Measurements from ENCODE around the gene PLXNC1.

Gene PLXNC1

DNA sequence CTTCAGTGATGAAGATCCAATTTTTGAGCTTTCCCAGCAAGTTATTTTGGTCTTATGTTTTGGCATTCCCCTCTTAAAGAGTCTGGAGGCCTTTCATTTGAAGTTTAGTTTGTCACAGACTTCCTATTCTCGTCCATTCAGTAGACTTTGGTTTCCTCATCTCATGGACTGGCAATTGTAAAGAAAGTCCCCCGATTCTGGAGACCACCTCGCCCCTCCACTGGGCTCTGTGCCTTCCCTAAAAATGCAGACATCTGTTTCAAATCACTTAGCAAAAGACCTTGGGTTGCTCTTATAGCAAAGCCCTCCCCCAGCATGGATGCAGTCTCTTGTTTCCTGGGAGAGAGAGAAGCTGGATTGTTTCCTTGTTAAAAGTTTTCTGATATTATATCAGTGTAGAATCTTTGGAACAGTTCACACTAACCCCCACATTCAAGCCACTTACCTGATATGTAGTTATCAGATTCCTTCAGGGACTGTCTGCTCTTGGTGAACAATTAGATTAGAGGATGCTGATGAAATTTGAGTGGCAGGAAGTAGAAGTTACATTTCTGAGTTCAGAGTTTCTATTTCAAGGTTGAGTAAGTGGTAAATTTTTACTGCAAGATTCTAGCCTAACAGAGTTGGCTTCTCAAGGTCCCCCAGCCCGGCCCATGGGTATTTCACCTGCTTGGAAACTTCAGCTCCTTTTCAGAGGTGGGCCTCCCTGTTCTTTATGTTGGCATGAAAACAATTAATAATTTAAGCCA is 56.3 kb downstream of the PLXNC1 start:
- DNase-seq (ENCODE audit: low spot score), result no peak

DNA sequence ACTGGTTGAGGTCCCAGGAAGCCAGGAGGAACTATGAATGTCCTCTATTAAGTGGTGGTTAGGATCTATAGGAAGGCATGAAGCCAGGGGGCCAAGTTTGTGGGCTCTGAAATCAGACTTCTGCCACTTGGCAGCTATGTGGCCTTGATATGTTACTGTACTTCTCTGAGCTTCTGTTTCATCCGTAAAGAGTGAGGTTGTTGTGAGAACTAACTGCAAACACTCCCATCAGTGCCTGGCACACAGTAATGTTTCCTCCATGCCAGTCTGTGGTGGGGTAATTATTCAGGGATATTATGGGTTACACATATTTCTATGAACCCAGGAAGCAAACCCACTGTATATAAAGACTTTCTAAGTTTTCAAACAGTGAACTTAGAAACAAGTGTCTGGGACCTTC is 57.4 kb downstream of the PLXNC1 start:
- no peak for DNase-seq (ENCODE audit: low spot score)

DNA sequence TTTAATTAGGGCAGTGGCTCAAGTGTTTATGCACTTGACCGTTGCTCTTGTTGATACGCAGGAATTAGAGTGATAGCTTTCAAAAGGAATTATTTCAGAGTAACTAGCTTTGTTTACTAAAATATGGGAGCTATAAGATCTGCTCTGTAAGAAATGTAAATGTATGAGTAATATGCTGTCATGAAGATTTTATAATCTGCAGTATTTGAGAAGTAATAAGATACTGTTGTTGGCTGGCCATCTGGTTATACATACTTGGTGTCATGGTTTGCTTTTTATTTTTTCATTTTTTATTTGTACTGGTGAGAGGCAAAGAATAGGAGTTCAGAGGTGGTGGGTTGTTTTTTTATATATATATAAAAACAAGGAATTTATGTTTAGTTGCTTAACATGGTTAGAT is 58.5 kb downstream of the PLXNC1 start:
- DNase-seq (ENCODE audit: low spot score), result no peak

DNA sequence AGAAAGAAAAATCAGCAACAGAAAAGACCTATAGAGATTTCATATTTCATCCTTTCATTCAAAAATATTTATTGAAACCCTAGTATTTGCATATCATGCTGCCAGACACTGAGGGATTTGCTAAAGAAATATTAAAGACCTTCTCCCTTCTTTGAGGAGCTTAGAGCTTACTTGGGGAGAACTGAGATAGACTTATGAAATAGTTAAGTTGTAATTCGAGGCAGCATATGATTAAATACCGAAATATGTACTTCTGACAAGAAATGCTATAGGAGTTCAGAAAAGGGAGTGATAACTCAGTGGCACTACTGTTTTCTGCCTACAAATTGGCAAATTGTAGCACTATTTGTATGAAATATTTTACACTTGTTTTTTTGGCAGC is 59.1 kb downstream of the PLXNC1 start:
- no peak for DNase-seq (ENCODE audit: low spot score)

DNA sequence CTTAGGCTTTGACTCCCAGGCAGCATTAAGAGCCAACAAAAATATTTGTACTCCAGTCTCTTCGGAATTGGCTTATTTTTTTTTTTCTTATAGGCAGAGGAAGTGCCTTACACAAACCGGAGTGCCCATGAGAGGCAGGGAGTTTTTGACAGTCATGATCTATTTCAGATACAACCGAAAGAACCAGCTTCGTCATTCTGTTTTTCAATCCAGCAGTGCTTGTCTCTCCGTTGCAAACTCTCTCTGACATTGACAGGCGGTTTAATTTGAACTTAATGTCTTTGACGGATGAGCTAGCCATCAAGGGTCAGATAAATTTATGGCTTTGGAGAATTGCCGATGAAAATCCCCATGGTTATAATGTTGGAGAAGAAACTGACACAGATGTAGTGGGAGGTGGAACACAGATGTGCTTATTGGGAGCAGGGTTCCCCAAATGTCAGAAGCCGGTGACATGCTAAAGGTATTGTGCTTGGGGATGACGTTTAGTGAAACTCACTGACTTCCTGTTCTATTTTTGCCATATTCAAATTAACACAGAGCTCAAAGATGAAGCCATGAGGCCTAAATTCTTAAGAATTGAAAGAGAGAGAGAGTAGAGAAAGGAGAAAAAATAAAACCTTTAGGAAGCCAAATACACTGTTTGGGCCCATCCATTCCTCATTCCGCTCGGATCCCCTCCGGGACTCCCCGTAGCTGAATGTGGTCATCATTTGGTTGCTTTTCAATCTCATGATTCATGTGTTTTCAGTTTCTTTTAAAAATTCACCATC is 59.7 kb downstream of the PLXNC1 start:
- DNase-seq (ENCODE audit: low spot score), result no peak

DNA sequence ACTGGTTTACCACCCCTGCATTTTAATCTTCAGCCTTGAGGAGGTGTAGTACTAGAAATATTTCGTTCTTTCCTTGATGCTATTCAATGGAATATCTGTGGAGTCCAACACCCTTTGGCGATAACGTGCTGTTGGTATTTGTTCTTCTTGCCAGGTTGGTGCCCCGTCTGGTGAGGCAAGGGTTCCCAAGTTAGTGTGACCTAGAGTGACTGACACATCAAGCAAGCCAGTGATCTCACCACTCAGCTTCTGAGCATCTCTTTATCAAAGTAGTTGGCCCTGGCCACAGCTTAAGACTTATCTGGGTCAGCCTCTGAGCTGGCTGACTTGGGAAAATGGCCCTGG is 60.2 kb downstream of the PLXNC1 start:
- DNase-seq (ENCODE audit: low spot score), result no peak

DNA sequence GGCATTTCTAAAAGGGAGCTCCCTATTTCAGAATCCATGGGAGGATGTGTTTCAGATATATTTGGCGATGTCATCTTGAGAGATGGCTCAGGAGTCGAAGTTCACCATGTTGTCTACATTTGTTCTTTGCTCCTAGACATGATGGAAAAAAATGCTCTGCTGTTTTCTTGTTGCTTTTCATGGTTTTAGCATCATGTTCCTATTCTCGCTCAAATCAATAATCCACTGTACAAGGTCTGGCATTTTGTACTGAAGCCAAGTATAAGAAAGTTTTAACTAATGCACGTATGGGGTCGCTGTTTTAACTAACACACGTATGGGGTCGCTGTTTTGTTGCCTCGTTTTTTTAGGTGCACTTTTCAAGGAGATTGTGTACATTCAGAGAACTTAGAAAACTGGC is 60.9 kb downstream of the PLXNC1 start:
- no peak for DNase-seq (ENCODE audit: low spot score)

DNA sequence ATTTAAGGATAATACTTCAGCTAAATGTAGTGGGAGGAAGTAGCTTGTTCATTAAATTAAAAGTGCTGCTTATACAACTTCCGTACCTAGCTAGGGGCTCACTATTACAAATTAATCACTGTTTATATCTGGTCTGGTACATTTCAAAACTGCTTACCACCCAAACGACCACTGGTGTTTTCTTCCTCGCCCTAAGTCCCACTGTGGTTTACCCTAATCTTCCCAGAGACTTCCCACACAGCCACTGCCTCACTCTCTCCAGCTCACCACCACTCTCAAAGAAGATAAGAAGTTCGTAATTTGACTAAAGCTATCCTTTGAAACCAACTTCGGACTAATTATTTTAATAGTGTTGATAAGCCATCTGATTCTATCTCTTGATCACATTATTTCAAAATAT is 62.6 kb downstream of the PLXNC1 start:
- no peak for DNase-seq (ENCODE audit: low spot score)

DNA sequence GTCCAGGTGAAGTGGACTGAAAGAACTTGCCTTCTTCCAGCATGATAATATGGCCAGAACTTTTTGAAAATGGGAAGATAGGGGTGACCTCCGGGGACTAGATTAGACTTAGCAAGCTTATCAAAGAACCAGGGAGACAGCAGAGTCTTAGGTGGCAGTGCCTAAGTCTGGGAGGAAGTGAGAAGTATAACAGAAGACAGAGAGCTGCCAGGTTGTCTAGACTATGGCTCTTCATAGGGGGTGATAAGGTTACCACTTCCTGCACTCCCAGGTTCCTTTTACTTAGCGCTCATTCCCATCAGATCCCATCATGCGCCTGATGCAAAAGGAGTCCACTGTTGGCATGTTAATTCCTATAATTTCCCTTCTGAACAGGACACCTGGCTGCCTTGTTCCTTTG is 69.9 kb downstream of the PLXNC1 start:
- DNase-seq (ENCODE audit: low spot score), result no peak

DNA sequence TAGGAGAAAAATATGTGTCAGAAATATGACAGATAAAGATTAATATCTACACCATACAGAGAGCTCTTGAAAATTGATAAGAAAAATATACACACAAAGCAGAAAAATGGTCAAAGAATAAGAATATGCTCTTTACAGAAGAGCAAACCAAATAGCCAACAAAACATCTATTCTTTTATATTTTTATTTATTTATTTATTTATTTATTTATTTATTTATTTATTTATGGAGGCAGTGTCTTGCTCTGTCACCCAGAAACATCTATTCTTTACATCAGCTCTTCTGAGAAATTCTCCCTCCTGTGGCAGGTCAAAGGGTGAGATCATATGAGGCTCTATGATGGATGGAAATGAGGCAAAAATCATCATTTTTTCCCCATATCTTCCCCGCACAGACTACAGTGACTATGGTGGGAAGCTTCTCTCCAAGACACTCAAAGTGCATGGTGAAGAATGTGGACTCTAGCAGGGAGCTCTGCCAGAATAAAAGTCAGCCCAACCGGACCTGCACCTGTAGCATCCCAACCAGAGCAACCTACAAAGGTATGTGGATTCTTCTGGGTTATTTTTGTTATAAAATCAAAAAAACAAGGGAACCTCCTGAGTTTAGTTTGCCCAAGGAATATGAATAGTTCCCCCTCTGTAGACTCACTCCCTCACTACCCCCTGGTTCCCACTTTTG is 71.4 kb downstream of the PLXNC1 start:
- no peak for DNase-seq (ENCODE audit: low spot score)

DNA sequence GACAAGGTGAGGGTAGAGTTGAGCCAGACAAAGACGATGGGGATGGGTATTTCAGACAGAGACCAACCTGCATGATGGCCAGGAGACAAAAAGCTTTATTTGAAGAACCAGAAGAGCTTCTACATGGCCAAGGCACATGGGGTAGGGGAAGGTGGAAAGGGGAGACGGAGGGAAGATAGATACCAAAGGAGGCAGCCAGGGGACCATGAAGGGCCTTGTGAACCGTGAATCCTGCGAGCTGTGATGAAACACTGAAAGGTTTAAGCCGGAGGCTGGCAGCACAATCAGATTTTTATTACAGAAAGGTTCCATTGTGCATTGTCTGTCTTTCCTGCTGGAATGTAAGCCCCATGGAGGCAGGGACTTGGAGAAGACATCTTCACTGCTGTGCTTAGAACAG is 72.4 kb downstream of the PLXNC1 start:
- no peak for DNase-seq (ENCODE audit: low spot score)

DNA sequence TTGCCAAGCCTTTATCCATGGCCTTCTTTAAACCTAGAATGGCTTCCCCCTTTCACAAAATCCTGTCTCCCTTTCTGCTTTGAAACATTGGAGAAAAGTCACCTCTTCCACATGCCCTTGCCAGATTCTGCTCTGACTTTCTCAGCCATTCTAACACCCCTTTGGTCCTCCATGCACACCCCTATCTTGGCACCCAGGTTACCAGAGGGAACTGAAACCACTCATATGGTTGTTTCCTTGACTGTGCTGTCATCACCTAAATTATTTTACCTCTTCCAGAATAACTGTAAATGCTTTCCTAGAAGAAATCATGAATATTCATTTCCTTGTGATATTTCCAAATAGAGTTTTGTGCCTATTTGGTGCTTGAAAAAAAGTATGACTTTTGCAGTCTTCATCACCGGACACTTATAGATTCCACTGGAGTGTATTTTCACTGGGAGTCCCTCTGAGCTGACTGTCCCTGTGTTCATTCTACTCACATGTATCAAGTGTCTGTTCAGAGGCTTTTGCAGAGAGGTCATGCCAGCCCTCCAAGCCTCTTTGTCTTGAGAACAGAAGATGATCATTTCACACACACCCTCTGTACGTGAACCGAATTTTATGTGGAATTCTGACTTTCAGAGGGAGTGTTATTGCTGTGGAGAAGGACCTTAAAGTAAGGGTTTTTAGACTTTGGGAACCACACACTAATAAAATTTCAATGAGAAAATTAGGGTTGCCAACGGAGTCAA is 74.1 kb downstream of the PLXNC1 start:
- no peak for DNase-seq (ENCODE audit: low spot score)

DNA sequence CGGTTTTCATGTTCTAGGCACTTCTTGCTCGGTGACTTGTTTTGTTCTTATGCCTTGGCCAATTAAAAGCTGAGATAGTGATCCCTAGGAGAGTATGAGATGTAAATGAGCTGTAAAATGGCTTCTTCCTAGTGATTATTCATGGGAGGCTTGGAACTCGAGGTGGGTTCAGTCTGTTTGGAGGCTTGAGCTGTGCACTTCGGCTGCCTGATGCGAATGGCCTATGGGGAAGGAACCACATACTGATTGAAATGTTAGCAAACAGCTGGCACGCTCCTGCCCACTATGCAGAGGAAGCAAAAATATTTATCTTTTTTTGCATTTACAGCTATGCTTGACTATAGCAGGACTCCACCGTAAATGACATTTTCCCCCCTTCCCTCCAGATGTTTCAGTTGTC is 75.5 kb downstream of the PLXNC1 start:
- DNase-seq (ENCODE audit: low spot score), result no peak

DNA sequence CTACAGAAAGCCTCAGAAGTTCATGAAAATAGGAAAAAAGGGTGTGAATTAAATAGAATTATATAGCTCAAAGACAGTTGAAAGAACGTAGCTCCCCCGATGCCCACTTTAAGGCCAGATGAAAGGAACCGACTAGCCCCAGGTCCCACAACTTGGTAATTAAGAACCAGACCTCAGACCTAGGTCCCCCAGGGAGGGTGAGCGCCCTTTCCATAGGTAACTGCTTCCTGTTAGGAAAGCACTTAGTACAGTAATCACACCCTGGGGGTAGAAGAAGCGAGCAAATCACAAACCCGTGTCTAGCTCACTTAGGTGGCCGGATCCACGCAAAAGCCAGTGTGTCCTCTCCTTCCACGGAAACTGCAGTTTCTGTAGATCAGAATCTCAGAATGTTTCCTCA is 77.1 kb downstream of the PLXNC1 start:
- DNase-seq (ENCODE audit: low spot score), result no peak

DNA sequence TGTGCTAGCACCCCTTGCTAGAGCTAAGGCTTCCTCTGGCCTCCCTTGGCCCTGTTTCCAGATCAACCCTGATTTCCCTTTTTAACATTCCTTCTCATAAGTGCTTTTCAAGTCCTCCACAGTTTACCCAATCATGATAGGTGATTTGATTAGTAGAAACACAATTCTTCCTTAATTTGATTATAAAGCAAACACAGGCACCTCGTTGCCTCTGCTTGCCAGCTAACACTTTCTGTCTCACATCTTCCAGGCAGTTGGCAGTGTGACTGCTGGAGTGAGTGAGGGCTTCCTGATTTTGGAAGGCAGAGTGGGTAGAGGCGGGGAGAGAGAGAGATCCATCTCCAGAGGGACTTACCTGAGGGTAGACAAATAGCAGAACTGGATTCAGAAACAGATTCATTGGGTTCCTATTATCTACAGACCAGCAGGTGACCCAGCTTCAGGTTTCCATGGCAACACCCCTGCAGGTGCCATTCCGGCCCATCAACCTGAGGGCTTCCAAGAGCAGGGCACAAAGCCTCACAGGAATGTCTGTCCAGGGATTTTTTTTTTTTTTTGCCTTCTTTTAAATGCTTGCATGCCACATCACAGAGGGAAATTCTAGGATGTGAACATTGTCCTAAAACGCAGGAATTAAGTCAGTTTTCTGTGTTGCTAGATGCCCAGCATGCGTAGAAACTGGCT is 77.7 kb downstream of the PLXNC1 start:
- no peak for DNase-seq (ENCODE audit: low spot score)

DNA sequence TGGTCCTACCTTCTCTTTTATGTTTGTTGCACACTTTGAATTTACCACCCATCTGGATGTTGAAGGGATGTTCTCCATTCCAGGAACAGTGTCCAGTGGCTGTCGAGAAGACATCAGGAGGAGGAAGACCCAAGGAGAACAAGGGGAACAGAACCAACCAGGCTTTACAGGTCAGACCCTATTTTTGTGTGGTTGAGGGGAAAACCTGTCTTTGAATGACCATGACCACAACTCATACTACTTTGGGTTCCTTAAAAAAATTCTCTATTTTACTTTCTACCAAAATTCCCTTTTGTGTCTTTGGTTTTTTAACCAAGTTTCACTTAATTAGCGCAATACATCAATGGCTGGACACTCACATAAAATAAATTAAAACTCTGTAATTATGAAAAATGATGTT is 78.7 kb downstream of the PLXNC1 start:
- no peak for DNase-seq (ENCODE audit: low spot score)

DNA sequence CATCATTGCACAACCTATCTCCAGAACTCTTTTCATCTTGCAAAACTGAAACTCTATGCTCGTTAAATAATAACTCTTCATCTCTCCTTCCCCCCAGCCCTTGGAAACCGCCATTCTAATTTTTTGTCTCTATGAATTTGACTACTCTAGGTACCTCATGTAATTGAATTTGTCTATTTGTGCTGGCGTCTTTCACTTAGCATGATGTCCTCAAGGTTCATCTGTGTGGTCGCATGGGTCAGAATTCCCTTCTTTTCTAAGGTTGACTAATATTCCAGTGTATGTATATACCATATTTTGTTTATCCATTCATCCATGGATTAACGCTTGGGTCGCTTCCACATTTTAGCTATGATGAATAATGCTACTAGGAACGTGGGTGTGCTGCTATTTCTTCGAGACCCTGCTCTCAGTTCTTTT is 80.1 kb downstream of the PLXNC1 start:
- DNase-seq (ENCODE audit: low spot score), result no peak

DNA sequence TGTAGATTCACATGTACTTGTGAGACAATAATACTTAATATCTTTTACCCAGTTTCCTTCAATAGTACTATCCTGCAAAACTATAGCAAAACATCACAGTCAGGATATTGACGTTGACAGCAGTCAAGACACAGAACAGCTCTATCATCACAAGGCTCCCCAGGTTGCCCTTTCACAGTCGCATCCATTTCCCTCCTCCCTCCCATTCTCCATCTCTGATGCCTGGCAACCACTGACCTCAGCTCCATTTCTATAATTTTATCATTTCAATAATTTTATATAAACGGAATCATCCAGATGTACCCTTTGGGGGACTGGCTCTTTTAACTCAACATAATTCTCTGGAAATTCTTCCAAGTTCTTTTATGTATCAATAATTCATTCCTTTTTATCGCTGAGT is 81.5 kb downstream of the PLXNC1 start:
- DNase-seq (ENCODE audit: low spot score), result no peak

DNA sequence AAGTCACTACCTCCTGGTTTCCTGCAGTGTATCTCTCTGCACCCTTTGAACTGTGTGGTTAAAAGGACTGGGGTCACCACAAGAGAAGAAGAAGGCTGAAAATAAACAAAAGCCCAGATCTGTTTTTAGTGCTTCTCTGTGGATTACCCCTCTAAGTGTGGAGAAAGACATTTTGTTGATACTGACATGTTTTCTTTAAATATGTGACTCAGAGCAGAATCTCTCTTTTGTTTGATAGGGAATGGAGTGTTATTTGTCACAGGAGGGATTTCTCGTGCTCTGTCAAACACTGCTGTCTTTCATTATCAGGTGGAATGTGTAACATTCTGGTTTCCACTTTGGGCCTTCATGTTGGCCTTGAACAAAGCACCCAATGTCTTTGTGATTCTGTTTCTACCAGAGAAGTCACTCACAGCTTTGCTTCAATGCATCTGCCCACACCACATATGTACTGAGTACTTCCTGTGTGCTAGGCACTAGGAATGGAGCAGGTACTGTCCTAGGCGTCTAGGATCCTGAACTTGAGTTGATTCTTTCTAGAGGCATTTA is 82.1 kb downstream of the PLXNC1 start:
- peak; percentile 75 for DNase-seq (ENCODE audit: low spot score)

DNA sequence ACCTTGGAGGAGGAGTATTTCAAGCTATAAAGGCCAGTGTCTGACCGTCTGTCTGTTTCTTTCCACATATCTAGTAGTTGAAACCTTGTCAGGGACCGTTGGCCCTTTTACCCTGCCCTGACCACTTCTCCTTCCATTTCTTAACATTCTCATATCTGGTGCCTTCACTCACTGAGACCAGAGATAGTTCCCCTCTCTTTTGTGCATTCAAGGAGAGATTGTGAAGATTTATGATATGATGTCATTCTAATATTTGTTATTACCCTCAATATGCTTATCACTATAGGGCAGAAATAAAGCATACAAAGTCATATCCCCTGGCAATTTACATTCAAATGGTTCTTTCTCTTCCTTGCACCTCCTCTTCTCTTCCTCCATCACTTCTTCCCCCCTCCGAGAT is 83.3 kb downstream of the PLXNC1 start:
- DNase-seq (ENCODE audit: low spot score), result no peak

DNA sequence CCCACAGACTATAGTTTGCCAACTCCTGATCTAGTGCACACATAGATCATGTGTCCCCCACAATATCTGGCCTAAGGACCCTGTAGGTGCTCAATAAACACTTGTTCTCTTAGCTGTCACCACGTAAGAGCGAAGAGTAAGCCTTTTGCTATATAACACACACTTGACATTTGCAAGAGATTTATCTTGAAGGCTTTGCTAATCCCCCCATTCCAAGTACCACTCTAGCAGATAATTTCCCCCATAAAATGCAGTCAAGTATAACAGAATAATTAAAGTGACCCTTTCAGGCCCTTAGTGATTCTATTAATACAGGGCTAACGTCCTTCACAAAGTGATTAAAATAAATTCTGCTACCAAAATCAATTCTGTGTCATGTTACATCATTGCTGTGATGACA is 87.5 kb downstream of the PLXNC1 start:
- no peak for DNase-seq (ENCODE audit: low spot score)
